ENCODE results near the gene NF2.

NF2 gene

GRCh38 chr22:29631725-29632124 is 28.3 kb downstream of the NF2 start:
- no peak for DNase-seq (ENCODE audit: low read depth)

GRCh38 chr22:29632672-29633071 is 29.2 kb downstream of the NF2 start:
- no peak for DNase-seq (ENCODE audit: low read depth)

GRCh38 chr22:29633514-29634312 is 30.3 kb downstream of the NF2 start:
- no peak for DNase-seq (ENCODE audit: low read depth)

GRCh38 chr22:29634847-29635246 is 31.4 kb downstream of the NF2 start:
- DNase-seq (ENCODE audit: low read depth): no peak

GRCh38 chr22:29635734-29636357 is 32.4 kb downstream of the NF2 start:
- DNase-seq (ENCODE audit: low read depth): no peak

GRCh38 chr22:29636751-29637150 is 33.3 kb downstream of the NF2 start:
- no peak for DNase-seq (ENCODE audit: low read depth)

- no peak for DNase-seq (ENCODE audit: low read depth)
Measured at GRCh38 chr22:29637181-29637580, 33.7 kb downstream of the NF2 start.

GRCh38 chr22:29638678-29639077 is 35.2 kb downstream of the NF2 start:
- no peak for DNase-seq (ENCODE audit: low read depth)

- no peak for DNase-seq (ENCODE audit: low read depth)
Measured at GRCh38 chr22:29639096-29639495, 35.7 kb downstream of the NF2 start.

GRCh38 chr22:29641042-29641699 is 37.7 kb downstream of the NF2 start:
- DNase-seq (ENCODE audit: low read depth): no peak

GRCh38 chr22:29641700-29642330 is 38.4 kb downstream of the NF2 start:
- DNase-seq (ENCODE audit: low read depth): no peak

- no peak for DNase-seq (ENCODE audit: low read depth)
Measured at GRCh38 chr22:29642694-29643093, 39.3 kb downstream of the NF2 start.

- DNase-seq (ENCODE audit: low read depth): no peak
Measured at GRCh38 chr22:29647954-29648737, 44.7 kb downstream of the NF2 start.

GRCh38 chr22:29650370-29650769 is 46.9 kb downstream of the NF2 start:
- no peak for DNase-seq (ENCODE audit: low read depth)

- no peak for DNase-seq (ENCODE audit: low read depth)
Measured at GRCh38 chr22:29651652-29652051, 48.2 kb downstream of the NF2 start.

- DNase-seq (ENCODE audit: low read depth): no peak
Measured at GRCh38 chr22:29654420-29654819, 51.0 kb downstream of the NF2 start.

GRCh38 chr22:29654882-29655281 is 51.4 kb downstream of the NF2 start:
- DNase-seq (ENCODE audit: low read depth): no peak

GRCh38 chr22:29658176-29658575 is 54.7 kb downstream of the NF2 start:
- DNase-seq (ENCODE audit: low read depth): no peak

GRCh38 chr22:29660021-29660420 is 56.6 kb downstream of the NF2 start:
- no peak for DNase-seq (ENCODE audit: low read depth)

GRCh38 chr22:29661336-29661735 is 57.9 kb downstream of the NF2 start:
- DNase-seq (ENCODE audit: low read depth): no peak

- DNase-seq (ENCODE audit: low read depth): no peak
Measured at GRCh38 chr22:29663180-29663821, 59.9 kb downstream of the NF2 start.

All from activated T-cell treated with anti-CD3 and anti-CD28 coated beads for 48 hours (primary cell).